ENCODE data around the gene NBAS.

The NBAS gene

DNA sequence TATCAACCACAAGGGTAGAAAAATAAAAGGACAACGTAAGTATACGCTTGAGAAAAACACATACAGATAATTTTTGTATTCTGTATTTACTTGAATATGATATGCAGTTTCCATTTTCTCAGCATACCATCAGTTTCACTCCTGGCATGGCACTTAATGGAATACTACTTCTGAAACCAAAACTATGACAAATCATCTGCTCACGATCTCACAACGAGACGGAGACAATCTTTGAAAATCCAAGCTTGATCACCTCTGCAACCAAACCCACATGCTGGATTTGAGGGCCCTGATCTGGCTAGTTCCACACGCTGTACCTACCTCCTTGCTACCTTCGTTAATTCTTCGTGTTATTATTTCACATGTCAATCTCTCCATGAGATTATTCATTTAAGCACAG lies 387.6 kb downstream of the NBAS start:
- no peaks in the 10 kb centered on the region for H3K27me3 Mint-ChIP-seq
- H3K27ac Mint-ChIP-seq: no peak overlapping the region
- no peaks in the 10 kb centered on the region for H3K4me1 Mint-ChIP-seq
- no peak overlapping the region for H3K4me3 Mint-ChIP-seq
- H3K36me3 Mint-ChIP-seq: peaks cover 77% of the 10 kb centered on the region
- no peak for ATAC-seq
- H3K9me3 Mint-ChIP-seq: no peaks in the 10 kb centered on the region

DNA sequence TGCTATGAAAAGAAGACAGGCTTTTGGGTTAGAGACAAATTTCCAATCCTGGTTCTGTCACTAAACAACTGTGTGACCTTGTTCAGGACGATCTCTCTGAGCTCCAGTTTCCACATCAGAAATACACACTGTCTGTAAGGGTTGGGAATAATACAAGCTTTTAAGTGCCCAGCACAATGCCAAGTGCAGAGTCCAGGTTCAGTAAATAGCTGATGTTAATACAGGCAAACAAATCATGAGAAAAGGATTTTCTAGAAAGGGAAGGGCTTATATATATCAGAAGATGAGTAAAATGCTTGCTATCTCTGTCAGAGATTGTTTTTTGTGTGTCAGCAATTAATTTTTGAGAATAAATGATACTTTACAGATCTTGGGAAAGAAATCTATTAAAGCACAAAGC lies 388.3 kb downstream of the NBAS start:
- no peaks in the 10 kb centered on the region for H3K4me1 Mint-ChIP-seq
- no peak for ATAC-seq
- H3K36me3 Mint-ChIP-seq: peaks cover 78% of the 10 kb centered on the region
- no peak overlapping the region for H3K27ac Mint-ChIP-seq
- no peak overlapping the region for H3K4me3 Mint-ChIP-seq
- H3K9me3 Mint-ChIP-seq: no peaks in the 10 kb centered on the region
- H3K27me3 Mint-ChIP-seq: no peaks in the 10 kb centered on the region

DNA sequence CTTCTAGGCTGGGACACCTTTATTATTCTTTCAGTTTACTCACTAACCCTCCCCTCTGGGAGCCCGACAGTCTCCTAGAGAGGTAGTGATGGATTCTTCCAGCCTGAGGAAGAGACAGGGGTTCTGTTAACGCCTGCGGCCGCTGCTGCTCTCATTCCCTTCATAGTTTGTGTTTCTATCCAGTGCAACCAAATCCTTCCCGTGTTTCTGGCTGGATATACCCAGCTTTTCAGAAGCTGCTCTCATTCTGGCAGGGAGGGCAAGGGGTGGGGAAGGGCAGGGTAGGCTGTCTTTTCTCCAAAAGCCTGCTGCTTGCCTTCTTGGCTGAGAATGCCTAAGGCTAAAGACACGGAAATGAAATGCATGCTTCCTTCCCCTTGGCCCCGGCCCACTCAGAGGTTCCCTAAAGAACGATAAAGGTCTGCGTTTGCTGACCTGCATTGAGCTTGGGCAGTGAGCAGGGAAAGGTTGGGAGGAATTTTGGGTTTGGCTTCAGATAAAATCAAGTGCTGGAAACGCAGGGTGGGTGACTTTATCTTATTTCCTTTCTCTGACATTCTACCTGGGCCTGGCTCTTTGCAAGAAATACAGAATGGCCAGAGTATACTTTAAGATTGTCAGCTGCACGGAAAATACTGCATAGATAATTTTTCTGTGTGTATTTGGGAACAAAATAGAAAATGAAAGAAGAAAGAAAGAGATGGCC lies 390.9 kb downstream of the NBAS start:
- ATAC-seq: no peak
- Mint-ChIP-seq H3K36me3 (peaks cover 68% of the 10 kb centered on the region), H3K27me3 (no peaks in the 10 kb centered on the region), H3K4me1 (no peaks in the 10 kb centered on the region), H3K4me3 (no peak overlapping the region), H3K27ac (no peak overlapping the region), H3K9me3 (no peaks in the 10 kb centered on the region)

DNA sequence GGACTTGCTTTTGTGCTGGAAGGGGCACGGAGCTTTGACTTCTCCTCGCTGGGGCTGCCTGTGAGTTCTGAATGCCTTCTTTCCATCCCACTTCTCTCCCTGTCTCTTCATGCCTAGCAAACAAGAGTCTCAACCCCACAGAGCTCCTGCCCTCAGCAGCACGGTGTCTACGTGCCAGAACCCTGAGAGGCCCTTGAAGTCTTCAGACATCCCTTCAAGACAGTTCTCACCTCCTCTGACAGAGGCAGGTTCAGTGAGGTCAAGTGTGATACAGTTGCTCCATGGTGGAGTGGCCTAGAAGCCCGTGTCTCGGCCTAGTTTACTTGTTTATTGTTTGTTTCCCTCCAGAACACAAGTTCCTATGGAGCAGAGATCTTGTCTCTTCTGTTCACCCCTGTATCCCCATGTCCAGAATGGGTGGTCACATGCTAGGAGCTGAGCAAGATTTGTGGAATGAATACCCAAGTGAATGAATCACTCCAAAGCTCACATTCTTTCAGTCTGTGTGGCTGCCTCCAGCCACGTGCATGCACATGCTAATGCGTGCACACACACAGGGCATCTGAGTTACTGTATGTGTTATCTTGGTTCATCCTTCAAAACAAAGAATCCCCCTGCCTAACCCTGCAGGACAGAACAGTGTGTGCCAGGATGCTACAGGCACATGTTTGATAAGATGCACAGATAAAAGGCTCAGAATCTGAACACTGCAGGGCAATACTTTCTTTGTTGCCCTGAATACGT lies 391.6 kb downstream of the NBAS start:
- Mint-ChIP-seq H3K36me3 (peaks cover 64% of the 10 kb centered on the region), H3K4me3 (no peak overlapping the region), H3K4me1 (no peaks in the 10 kb centered on the region), H3K9me3 (no peaks in the 10 kb centered on the region), H3K27me3 (no peaks in the 10 kb centered on the region), H3K27ac (no peak overlapping the region)
- no peak for ATAC-seq

DNA sequence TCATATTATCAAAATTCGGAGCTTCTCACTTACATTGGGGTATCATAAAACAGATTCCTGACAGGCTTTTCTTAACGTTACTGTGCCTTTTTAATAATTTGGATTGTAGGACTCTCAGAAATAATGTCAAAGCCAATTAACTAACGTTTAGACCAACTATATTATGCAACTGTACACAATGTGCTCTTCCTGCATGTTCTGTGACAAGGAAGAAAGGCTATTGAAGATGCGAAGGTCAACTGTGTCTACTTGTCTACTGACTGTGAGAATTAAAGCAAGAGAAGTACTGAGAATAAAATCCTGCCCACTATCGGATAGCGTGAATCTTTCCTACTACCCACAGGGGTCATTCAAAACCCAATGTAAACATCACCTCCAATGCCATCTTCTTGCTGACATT lies 393.0 kb downstream of the NBAS start:
- H3K36me3 Mint-ChIP-seq: peaks cover 54% of the 10 kb centered on the region
- no peaks in the 10 kb centered on the region for H3K4me1 Mint-ChIP-seq
- no peak for ATAC-seq
- no peak overlapping the region for H3K27ac Mint-ChIP-seq
- no peaks in the 10 kb centered on the region for H3K27me3 Mint-ChIP-seq
- H3K4me3 Mint-ChIP-seq: no peak overlapping the region
- H3K9me3 Mint-ChIP-seq: no peaks in the 10 kb centered on the region

DNA sequence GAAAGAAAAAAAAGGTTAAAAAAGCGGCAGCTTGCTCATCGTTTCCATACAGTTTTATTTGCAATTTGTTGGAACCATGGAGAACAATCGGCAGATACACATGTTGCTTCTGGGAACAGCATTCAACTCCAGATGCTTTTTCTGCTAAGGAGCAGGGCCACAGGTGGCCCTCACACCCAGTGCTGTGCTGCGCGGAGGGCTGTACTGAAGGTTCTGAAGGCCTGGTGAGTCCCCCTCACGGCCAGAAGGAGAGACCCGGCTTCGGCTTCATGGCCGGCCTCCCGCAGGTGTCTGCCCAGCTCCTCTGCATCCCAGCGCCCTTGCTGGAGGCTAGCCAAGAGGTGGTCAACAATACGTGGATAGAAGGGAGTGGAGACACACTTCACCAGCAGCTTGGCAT lies 394.3 kb downstream of the NBAS start:
- Mint-ChIP-seq H3K4me3 (no peak overlapping the region), H3K36me3 (peaks cover 48% of the 10 kb centered on the region), H3K4me1 (no peaks in the 10 kb centered on the region), H3K9me3 (no peaks in the 10 kb centered on the region), H3K27ac (no peak overlapping the region), H3K27me3 (no peaks in the 10 kb centered on the region)
- no peak for ATAC-seq

DNA sequence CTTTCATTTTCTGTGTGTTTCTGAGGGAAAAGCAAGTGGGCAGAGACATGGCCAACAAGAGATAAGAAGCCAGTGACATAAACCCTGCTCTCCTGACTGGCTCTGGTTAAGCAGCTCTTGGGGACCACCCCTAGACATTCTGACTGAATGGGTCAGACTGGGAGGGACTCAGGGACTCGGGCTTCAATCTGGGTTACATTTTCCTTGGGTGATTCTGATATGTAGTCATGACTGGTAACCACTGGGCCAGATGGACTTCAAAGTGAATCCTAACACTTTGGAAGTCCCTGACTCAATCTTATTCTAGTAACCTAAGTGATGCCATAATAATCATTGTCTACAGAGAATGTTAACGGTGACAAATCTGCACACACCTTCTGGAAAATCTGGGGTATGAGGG lies 397.8 kb downstream of the NBAS start:
- H3K27ac Mint-ChIP-seq: no peak overlapping the region
- H3K27me3 Mint-ChIP-seq: no peaks in the 10 kb centered on the region
- no peaks in the 10 kb centered on the region for H3K4me1 Mint-ChIP-seq
- H3K4me3 Mint-ChIP-seq: no peak overlapping the region
- H3K36me3 Mint-ChIP-seq: peaks cover 16% of the 10 kb centered on the region
- no peak for ATAC-seq
- no peaks in the 10 kb centered on the region for H3K9me3 Mint-ChIP-seq

DNA sequence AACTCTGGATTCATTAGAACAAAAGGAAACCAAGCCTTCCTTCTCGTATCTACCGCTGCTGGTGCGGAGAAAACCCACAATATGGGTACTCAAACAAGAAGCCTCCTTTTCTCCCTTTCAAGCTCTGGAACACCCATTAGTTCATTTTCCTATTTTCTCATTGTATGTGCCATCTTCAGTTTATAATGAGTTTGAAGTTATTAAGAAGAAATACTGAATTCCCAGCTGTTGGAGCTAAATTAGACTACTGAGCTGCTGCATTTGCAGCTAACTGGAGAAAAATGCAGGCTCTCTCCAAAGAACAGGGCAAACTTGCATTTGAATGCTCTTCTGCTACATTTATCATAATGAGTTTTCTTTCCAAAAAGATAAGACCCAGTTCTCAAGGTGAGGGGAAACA lies 398.5 kb downstream of the NBAS start:
- H3K36me3 Mint-ChIP-seq: peaks cover 12% of the 10 kb centered on the region
- no peak overlapping the region for H3K27ac Mint-ChIP-seq

DNA sequence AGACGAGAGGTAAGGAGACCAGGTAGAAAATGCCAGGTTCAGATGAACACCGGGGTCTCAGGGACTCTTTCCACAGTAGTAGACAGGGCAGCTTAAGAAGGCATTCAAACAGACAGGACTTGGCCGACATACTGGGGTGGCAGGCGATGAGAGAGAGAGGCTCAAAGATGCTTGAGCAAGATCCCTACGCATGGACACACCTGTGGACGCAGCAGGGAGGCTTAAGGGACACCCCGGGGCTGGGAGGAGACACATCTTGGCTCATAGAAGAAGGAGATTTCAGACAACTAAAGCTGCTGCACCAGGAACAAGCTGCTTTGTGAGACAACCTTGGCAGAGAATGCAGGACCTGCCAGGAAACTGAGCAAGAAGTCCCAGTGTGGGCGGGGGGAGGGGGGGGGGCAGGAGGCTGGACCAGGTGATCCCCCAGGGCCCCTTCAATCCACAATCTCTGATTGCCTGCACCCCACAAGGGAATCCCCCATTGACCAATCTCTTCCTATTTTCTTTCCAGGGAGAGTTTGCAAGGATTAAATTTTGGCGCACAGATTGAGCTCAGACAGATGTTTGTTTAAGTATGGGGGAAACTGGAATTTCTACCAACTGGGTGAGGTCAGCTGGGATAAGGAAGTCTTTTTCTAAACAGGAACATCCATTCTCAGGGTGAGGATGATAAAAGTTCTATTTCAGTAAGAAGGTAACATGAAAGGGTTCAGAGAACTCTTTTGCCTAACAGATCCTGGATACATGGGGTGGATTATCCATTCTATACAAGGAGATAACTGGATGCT lies 400.7 kb downstream of the NBAS start:
- no peak for ATAC-seq
- no peak overlapping the region for H3K4me3 Mint-ChIP-seq
- no peaks in the 10 kb centered on the region for H3K9me3 Mint-ChIP-seq
- H3K36me3 Mint-ChIP-seq: no peaks in the 10 kb centered on the region
- no peak overlapping the region for H3K27ac Mint-ChIP-seq
- no peaks in the 10 kb centered on the region for H3K27me3 Mint-ChIP-seq
- H3K4me1 Mint-ChIP-seq: no peaks in the 10 kb centered on the region

More for the DNA sequence above, 398.5 kb downstream of the NBAS start:
- no peak for ATAC-seq
- Mint-ChIP-seq H3K4me1 (no peaks in the 10 kb centered on the region), H3K9me3 (no peaks in the 10 kb centered on the region), H3K27me3 (no peaks in the 10 kb centered on the region), H3K4me3 (no peak overlapping the region)

DNA sequence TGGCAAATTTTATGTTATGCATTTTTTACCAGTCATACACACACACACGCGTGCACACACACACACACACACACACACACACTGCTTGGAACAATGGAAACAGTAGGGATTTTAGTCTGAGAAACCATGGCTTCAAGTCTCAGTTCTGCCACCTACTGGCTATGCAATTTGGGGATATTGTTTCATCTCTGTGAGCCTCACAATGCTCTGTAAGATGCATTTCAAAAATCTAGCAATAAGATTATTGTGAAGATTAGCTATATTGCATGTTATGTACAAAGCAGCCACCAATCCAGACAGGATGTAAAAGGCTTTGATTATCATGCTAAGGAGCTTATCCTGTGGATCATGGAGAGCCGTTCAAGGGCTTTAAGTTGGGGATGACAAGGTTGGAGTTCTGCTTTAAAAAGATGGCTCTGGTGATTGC lies 401.4 kb downstream of the NBAS start:
- no peaks in the 10 kb centered on the region for H3K9me3 Mint-ChIP-seq
- no peaks in the 10 kb centered on the region for H3K36me3 Mint-ChIP-seq
- H3K4me3 Mint-ChIP-seq: no peak overlapping the region
- no peak overlapping the region for H3K27ac Mint-ChIP-seq
- ATAC-seq: no peak
- H3K27me3 Mint-ChIP-seq: no peaks in the 10 kb centered on the region
- no peaks in the 10 kb centered on the region for H3K4me1 Mint-ChIP-seq

DNA sequence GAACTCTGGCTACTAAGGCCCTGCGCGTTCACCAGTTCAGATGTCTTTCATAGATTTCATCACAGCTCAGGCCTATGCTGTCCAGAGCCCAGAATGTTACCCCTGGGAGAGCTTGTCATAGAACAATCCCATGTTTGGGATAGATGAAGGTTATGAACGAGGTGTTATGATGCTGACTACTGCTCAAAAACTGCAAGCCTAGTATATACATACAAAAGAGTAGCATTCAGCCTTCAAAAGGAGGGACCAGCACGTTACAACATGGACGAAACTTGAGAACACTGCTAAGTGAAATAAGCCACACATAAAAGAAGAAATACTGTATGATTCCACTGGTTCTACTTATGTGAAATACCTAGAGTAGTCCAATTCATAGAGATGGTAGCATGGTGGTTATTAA lies 401.9 kb downstream of the NBAS start:
- no peaks in the 10 kb centered on the region for H3K4me1 Mint-ChIP-seq
- no peaks in the 10 kb centered on the region for H3K9me3 Mint-ChIP-seq
- no peak for ATAC-seq
- no peak overlapping the region for H3K4me3 Mint-ChIP-seq
- H3K36me3 Mint-ChIP-seq: no peaks in the 10 kb centered on the region
- no peak overlapping the region for H3K27ac Mint-ChIP-seq
- no peaks in the 10 kb centered on the region for H3K27me3 Mint-ChIP-seq

DNA sequence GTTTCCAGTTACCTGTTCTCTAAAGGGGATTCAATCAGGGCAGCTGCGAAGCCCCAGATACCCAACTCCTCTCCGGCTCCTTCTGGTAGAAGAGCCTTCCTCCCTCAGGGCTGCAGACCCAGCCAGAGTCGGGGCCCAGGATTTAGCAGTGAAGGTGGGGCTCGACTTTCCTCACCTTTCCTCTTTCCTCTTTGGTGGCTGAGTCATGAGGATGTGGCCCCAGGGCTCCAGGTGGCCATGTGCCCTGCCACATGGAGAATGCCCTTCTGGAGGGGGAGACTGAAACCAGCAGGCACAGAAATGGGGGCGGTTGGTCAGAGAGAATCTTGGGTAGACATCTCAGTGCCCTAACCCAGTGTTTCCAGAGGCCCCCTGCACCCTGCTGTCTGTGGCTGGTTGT lies 402.6 kb downstream of the NBAS start:
- H3K27me3 Mint-ChIP-seq: no peaks in the 10 kb centered on the region
- H3K9me3 Mint-ChIP-seq: no peaks in the 10 kb centered on the region
- no peaks in the 10 kb centered on the region for H3K4me1 Mint-ChIP-seq
- no peak overlapping the region for H3K27ac Mint-ChIP-seq
- H3K36me3 Mint-ChIP-seq: no peaks in the 10 kb centered on the region
- ATAC-seq: no peak
- H3K4me3 Mint-ChIP-seq: no peak overlapping the region

DNA sequence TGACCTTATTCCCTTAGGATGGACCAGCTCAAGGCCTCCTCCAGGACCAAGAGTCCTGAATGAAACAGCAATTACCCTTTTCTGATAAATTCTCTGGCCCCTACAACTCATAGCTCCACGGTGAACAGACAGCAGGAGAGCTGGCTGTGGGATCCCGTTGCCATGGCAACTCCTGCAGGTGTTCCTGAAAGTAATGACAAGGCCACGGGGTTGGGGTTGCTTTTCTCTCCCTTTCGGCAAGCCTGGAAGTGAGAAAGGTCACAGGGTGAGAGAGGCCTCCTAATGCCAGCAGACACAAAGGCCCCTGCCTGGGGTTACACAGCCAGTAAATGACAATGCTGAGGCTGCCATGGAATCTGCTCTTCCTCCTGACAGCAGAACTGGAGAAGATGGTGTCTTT lies 403.0 kb downstream of the NBAS start:
- no peaks in the 10 kb centered on the region for H3K36me3 Mint-ChIP-seq
- no peak overlapping the region for H3K4me3 Mint-ChIP-seq
- H3K4me1 Mint-ChIP-seq: no peaks in the 10 kb centered on the region
- no peak overlapping the region for H3K27ac Mint-ChIP-seq
- no peak for ATAC-seq
- no peaks in the 10 kb centered on the region for H3K27me3 Mint-ChIP-seq
- no peaks in the 10 kb centered on the region for H3K9me3 Mint-ChIP-seq

DNA sequence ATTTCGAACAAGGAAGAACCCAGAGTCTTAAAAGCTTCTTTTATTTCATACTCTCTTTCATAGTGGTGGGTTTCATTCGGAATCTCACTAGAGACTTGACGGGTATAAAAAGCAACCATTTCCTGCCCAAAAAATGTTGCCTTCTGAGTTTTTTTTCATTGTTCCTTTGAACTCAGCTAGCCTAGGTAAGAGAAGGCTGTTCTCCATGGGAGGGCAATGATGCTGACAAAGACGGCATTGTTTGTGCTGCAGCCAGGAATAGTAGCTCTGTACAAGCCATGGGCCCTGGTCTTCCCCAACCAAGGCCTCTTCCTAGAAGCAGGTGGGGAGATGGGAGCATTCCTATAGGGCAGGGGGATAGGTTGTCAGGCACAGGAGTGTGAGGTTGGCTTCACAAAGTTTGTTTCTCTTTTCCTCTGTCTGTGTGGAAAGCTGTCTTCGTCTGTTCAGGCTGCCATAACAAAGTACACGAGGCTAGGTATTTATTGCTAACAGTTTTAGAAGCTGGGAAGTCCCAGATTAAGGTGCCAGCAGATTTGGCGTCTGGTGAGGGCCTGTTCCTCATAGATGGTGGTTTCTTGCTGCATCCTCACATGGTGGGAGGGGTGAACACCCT lies 405.1 kb downstream of the NBAS start:
- no peak overlapping the region for H3K27ac Mint-ChIP-seq

DNA sequence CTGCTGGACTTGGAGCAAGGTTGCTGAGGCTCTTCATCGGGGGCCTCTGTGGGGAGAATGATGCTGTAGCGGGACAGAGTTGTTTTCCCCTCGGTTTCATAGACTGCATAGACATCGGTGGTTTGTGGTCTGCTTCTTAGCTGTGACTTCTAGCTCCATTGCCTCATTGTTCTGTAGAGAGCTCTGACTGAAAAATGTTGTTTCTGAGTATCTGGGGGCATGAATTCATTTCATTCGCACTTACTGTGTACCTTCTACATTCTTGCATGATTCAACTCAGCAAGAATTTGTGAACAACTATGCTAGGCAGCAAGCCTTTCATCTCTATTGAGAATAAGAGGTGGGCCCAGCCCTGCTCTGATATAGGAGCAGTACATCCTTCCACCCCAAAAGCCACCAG lies 406.8 kb downstream of the NBAS start:
- Mint-ChIP-seq H3K4me3 (no peak overlapping the region), H3K27me3 (no peaks in the 10 kb centered on the region), H3K27ac (no peak overlapping the region), H3K36me3 (no peaks in the 10 kb centered on the region), H3K9me3 (no peaks in the 10 kb centered on the region), H3K4me1 (no peaks in the 10 kb centered on the region)
- no peak for ATAC-seq

More for the DNA sequence above, 405.1 kb downstream of the NBAS start:
- H3K9me3 Mint-ChIP-seq: no peaks in the 10 kb centered on the region
- H3K4me3 Mint-ChIP-seq: no peak overlapping the region
- no peaks in the 10 kb centered on the region for H3K27me3 Mint-ChIP-seq
- no peaks in the 10 kb centered on the region for H3K36me3 Mint-ChIP-seq
- no peak for ATAC-seq
- H3K4me1 Mint-ChIP-seq: no peaks in the 10 kb centered on the region
